ENCODE measurements around the gene SLC6A4.

DNA sequence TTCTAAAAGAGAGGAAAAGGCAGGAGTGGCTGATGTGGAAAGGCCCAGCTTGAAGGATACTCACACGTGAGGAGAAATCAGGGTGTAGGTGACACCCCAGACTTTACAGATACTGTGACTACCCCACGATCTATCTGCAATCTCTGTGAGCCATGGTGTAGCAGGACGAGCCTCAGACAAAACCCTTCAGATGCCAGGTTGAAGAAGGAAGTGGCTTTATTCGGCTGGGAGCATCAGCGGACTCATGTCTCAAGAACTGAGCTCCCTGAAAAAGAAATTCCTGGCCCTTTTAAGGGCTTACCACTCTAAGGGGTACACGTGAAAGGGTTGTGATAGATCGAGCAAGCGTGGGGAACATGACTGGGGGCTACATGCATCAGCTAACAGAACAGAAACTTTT lies 4.7 kb upstream of the SLC6A4 start:
- no peak for TF ChIP-seq POLR2A (IDR thresholded peaks at IDR 0.05)
- no peak for TF ChIP-seq POLR2AphosphoS5 (IDR thresholded peaks at IDR 0.05)
- TF ChIP-seq, protein P1, sequence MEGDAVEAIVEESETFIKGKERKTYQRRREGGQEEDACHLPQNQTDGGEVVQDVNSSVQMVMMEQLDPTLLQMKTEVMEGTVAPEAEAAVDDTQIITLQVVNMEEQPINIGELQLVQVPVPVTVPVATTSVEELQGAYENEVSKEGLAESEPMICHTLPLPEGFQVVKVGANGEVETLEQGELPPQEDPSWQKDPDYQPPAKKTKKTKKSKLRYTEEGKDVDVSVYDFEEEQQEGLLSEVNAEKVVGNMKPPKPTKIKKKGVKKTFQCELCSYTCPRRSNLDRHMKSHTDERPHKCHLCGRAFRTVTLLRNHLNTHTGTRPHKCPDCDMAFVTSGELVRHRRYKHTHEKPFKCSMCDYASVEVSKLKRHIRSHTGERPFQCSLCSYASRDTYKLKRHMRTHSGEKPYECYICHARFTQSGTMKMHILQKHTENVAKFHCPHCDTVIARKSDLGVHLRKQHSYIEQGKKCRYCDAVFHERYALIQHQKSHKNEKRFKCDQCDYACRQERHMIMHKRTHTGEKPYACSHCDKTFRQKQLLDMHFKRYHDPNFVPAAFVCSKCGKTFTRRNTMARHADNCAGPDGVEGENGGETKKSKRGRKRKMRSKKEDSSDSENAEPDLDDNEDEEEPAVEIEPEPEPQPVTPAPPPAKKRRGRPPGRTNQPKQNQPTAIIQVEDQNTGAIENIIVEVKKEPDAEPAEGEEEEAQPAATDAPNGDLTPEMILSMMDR (IDR thresholded peaks at IDR 0.05 in 8 of 11, conservative IDR thresholded peaks at IDR 0.05 in 3 of 11) = no peak

Measured in spleen (tissue), 7 donors.